GM19239 (cell line): ENCODE data around the gene IGF2BP2.

Source experiments
- DNase-seq: peaks from one replicate; pipeline ENCODE4 v3.0.0; 2011; ENCODE audit warnings: low spot score; ENCODE audit not compliant: insufficient read length
- FAIRE-seq: peaks from 2 replicates; lab custom pipeline; 2011; peaks lifted over from hg19 to GRCh38; lab: Jason Lieb, UNC

Gene IGF2BP2

GRCh38 chr3:185741586-185741985 is 83.3 kb downstream of the IGF2BP2 start:
- DNase-seq (no peak), FAIRE-seq (no peak)

GRCh38 chr3:185740133-185740532 is 84.7 kb downstream of the IGF2BP2 start:
- FAIRE-seq (no peak), DNase-seq (no peak)

GRCh38 chr3:185739264-185739701 is 85.6 kb downstream of the IGF2BP2 start:
- FAIRE-seq (no peak), DNase-seq (no peak)

GRCh38 chr3:185737740-185738680 is 86.8 kb downstream of the IGF2BP2 start:
- DNase-seq (no peak), FAIRE-seq (no peak)

- no peak for FAIRE-seq
- no peak for DNase-seq
Measured at GRCh38 chr3:185737020-185737419, 87.8 kb downstream of the IGF2BP2 start.

- no peak for DNase-seq
Measured at GRCh38 chr3:185734725-185735096, 90.1 kb downstream of the IGF2BP2 start.

GRCh38 chr3:185733980-185734724 is 90.7 kb downstream of the IGF2BP2 start:
- peak; percentile 22 for DNase-seq
- peak; percentile 79 for FAIRE-seq

More at GRCh38 chr3:185734725-185735096, 90.1 kb downstream of the IGF2BP2 start:
- FAIRE-seq: no peak

- FAIRE-seq (no peak), DNase-seq (no peak)
Measured at GRCh38 chr3:185732782-185733181, 92.1 kb downstream of the IGF2BP2 start.

GRCh38 chr3:185730550-185730949 is 94.3 kb downstream of the IGF2BP2 start:
- DNase-seq: no peak
- FAIRE-seq: no peak

- FAIRE-seq (no peak), DNase-seq (no peak)
Measured at GRCh38 chr3:185729337-185730055, 95.3 kb downstream of the IGF2BP2 start.

- DNase-seq (no peak), FAIRE-seq (no peak)
Measured at GRCh38 chr3:185728630-185729336, 96.1 kb downstream of the IGF2BP2 start.

GRCh38 chr3:185727873-185728272 is 97.0 kb downstream of the IGF2BP2 start:
- DNase-seq (no peak), FAIRE-seq (no peak)

- FAIRE-seq: no peak
- no peak for DNase-seq
Measured at GRCh38 chr3:185726254-185726967, 98.4 kb downstream of the IGF2BP2 start.

GRCh38 chr3:185724761-185725160 is 100.1 kb downstream of the IGF2BP2 start:
- no peak for FAIRE-seq

GRCh38 chr3:185724251-185724650 is 100.6 kb downstream of the IGF2BP2 start:
- no peak for FAIRE-seq
- DNase-seq: no peak

More at GRCh38 chr3:185724761-185725160, 100.1 kb downstream of the IGF2BP2 start:
- DNase-seq: no peak

- no peak for FAIRE-seq
Measured at GRCh38 chr3:185722881-185723280, 102.0 kb downstream of the IGF2BP2 start.

GRCh38 chr3:185721970-185722369 is 102.9 kb downstream of the IGF2BP2 start:
- DNase-seq: no peak
- no peak for FAIRE-seq

More at GRCh38 chr3:185722881-185723280, 102.0 kb downstream of the IGF2BP2 start:
- no peak for DNase-seq

- FAIRE-seq (no peak), DNase-seq (no peak)
Measured at GRCh38 chr3:185720326-185720725, 104.5 kb downstream of the IGF2BP2 start.
